CD4-positive, alpha-beta memory T cell (primary cell): Measurements from ENCODE around the gene FOXE1. TPM values are rescaled to one million over a fixed set of nuclear protein-coding genes. Genes with fewer than 3 reads are reported as not detected.
A peak's percentile ranks its signal among the peaks of the same experiment; 100 is the strongest.

ENCODE experiments used
- CTCF ChIA-PET: fragments of 350-600 bp; sonication (Branson Sonifier 250); formaldehyde crosslinking; loops from one replicate; lab custom pipeline; 2021; ENCODE audit warnings: inconsistent platforms; ENCODE audit not compliant: partially characterized antibody; lab: Charles Lee
- POLR2A ChIA-PET: fragments of 350-600 bp; sonication (Branson Sonifier 250); formaldehyde crosslinking; loops from one replicate; lab custom pipeline; 2021; ENCODE audit not compliant: partially characterized antibody; lab: Charles Lee
- DNase-seq, 5 donors: peaks; one replicate each; pipeline versions ENCODE4 v3.0.0 to v3.0.0-alpha.2; 2020 to 2022; ENCODE audit warnings: mixed read lengths in 1 of 5
- H3K27ac ChIP-seq: one replicate; pipeline ENCODE4 v1.7.0; 2013; ENCODE audit warnings: low read depth, low read length
- H3K27me3 ChIP-seq: 2 replicates; pipeline ENCODE4 v1.7.0; 2013; ENCODE audit warnings: mild to moderate bottlenecking, low read length, moderate library complexity; ENCODE audit not compliant: insufficient read depth
- H3K36me3 ChIP-seq: 2 replicates; pipeline ENCODE4 v1.7.0; 2013; ENCODE audit warnings: mild to moderate bottlenecking, low read length, moderate library complexity; ENCODE audit not compliant: insufficient read depth
- H3K4me1 ChIP-seq: 2 replicates; pipeline ENCODE4 v1.7.0; 2013; ENCODE audit warnings: mild to moderate bottlenecking, low read length, moderate library complexity; ENCODE audit not compliant: insufficient read depth
- H3K4me3 ChIP-seq, 2 donors: one replicate each; pipeline ENCODE4 v1.7.0; 2013; ENCODE audit warnings: low read length in 2 of 2, mild to moderate bottlenecking in 1 of 2
- H3K9me3 ChIP-seq, 2 donors: one replicate each; pipeline ENCODE4 v1.7.0; 2013; ENCODE audit warnings: low read length in 2 of 2, control low read depth in 1 of 2; ENCODE audit not compliant: control insufficient read depth in 1 of 2
- H3K27ac Mint-ChIP-seq, 7 donors: one replicate each; pipeline ENCODE4 v1.8.0; 2020 to 2021; ENCODE audit warnings: mixed read lengths in 7 of 7, mild to moderate bottlenecking in 6 of 7, inconsistent platforms in 3 of 7, moderate library complexity in 3 of 7
- H3K27me3 Mint-ChIP-seq, 2 donors: one replicate each; pipeline ENCODE4 v1.8.0; 2020 to 2021; ENCODE audit warnings: mixed read lengths in 2 of 2
- H3K36me3 Mint-ChIP-seq, 2 donors: one replicate each; pipeline ENCODE4 v1.8.0; 2020 to 2021; ENCODE audit warnings: mixed read lengths in 2 of 2, inconsistent platforms in 1 of 2, mild to moderate bottlenecking in 1 of 2
- H3K4me1 Mint-ChIP-seq, 4 donors: one replicate each; pipeline ENCODE4 v1.8.0; 2020 to 2021; ENCODE audit warnings: mixed read lengths in 4 of 4, mild to moderate bottlenecking in 1 of 4
- H3K4me3 Mint-ChIP-seq, 8 donors: one replicate each; pipeline ENCODE4 v1.8.0; 2020 to 2021; ENCODE audit warnings: mixed read lengths in 8 of 8, mild to moderate bottlenecking in 7 of 8, moderate library complexity in 6 of 8, inconsistent platforms in 3 of 8
- H3K9me3 Mint-ChIP-seq, 8 donors: one replicate each; pipeline ENCODE4 v1.8.0; 2020 to 2021; ENCODE audit warnings: mixed read lengths in 8 of 8, mild to moderate bottlenecking in 5 of 8, inconsistent platforms in 3 of 8, moderate library complexity in 1 of 8
- intact Hi-C: fragments of 100-400 bp; cut with micrococcal nuclease; formaldehyde crosslinking; loops from one replicate; pipeline ENCODE4 v1.15.1; 2023
- polyA plus RNA-seq, 2 donors: library from polyadenylated mRNA; unstranded; fragments of 300-500 nt; fragmentation: Illumina TruSeq; gene quantifications; one replicate each; pipeline ENCODE4 v1.2.3, GENCODE V29; 2021
- total RNA-seq, 2 experiments: library from RNA; stranded (reverse); gene quantifications; one replicate each; pipeline ENCODE4 v1.2.3, GENCODE V29; 2021

FOXE1 gene
- total and polyA plus RNA-seq, 4 experiments from 2014 or later, result not detected

- H3K27ac ChIP-seq, result no peak overlapping the region
- ChIA-PET POLR2A (no interaction called here), CTCF (interaction anchor here (0.6 kb wide), 1 partner anchor 40 kb away, joined by 3 read pairs; no protein-coding TSS in a partner anchor)
- intact Hi-C loops, result no loop called here
- peaks cover 14% of the 10 kb centered on the region for H3K27me3 ChIP-seq
- Mint-ChIP-seq H3K36me3 (no peaks in the 10 kb centered on the region), H3K27me3 (peaks cover 37 to 41% of the 10 kb centered on the region in 2 donors), H3K4me3 (no peak overlapping the region), H3K9me3 (peaks cover 0 to 13% (median 2%) of the 10 kb centered on the region in 8 donors), H3K4me1 (no peaks in the 10 kb centered on the region), H3K27ac (no peak overlapping the region)
- no peak for DNase-seq
- no peaks in the 10 kb centered on the region for H3K4me1 ChIP-seq
- no peaks in the 10 kb centered on the region for H3K36me3 ChIP-seq
- no peak overlapping the region for H3K4me3 ChIP-seq
- no peaks in the 10 kb centered on the region for H3K9me3 ChIP-seq
These were observed 12.5 kb upstream of the FOXE1 start for GRCh38 chr9:97840521-97840920.

GRCh38 chr9:97842960-97843359 lies 10.1 kb upstream of the FOXE1 start:
- no peaks in the 10 kb centered on the region for H3K36me3 Mint-ChIP-seq
- Histone ChIP-seq H3K4me1 (peaks cover under 1% of the 10 kb centered on the region), H3K27me3 (peaks cover 21% of the 10 kb centered on the region), H3K4me3 (no peak overlapping the region), H3K9me3 (no peaks in the 10 kb centered on the region), H3K27ac (no peak overlapping the region), H3K36me3 (no peaks in the 10 kb centered on the region)
- peaks cover 40 to 47% of the 10 kb centered on the region in 2 donors for H3K27me3 Mint-ChIP-seq
- H3K4me1 Mint-ChIP-seq, result peaks cover under 1 to 7% (median 4%) of the 10 kb centered on the region in 4 donors
- ChIA-PET CTCF (interaction anchor here (1.5 kb wide), 1 partner anchor 47 kb away, joined by 6 read pairs; no protein-coding TSS in a partner anchor), POLR2A (no interaction called here)
- no peak overlapping the region for H3K4me3 Mint-ChIP-seq
- peaks cover 0 to 10% (median under 1%) of the 10 kb centered on the region in 8 donors for H3K9me3 Mint-ChIP-seq
- H3K27ac Mint-ChIP-seq, result no peak overlapping the region
- intact Hi-C loops, result no loop called here
- DNase-seq, result no peak

- DNase-seq, result no peak
- Mint-ChIP-seq H3K4me1 (peaks cover 12 to 29% (median 15%) of the 10 kb centered on the region in 4 donors), H3K36me3 (no peaks in the 10 kb centered on the region), H3K9me3 (peaks cover 0 to 8% (median under 1%) of the 10 kb centered on the region in 8 donors), H3K27ac (no peak overlapping the region), H3K4me3 (no peak overlapping the region), H3K27me3 (peaks cover 51 to 59% of the 10 kb centered on the region in 2 donors)
- H3K27ac ChIP-seq, result no peak overlapping the region
- H3K9me3 ChIP-seq, result no peaks in the 10 kb centered on the region
- ChIA-PET POLR2A (no interaction called here), CTCF (interaction anchor here (0.8 kb wide), 1 partner anchor 45 kb away, joined by 3 read pairs; no protein-coding TSS in a partner anchor)
- H3K4me1 ChIP-seq, result peaks cover 16% of the 10 kb centered on the region
- no peaks in the 10 kb centered on the region for H3K36me3 ChIP-seq
- intact Hi-C loops, result no loop called here
- H3K27me3 ChIP-seq, result peaks cover 34% of the 10 kb centered on the region
- H3K4me3 ChIP-seq, result no peak overlapping the region
These were observed 7.9 kb upstream of the FOXE1 start for GRCh38 chr9:97845130-97845529.

DNA sequence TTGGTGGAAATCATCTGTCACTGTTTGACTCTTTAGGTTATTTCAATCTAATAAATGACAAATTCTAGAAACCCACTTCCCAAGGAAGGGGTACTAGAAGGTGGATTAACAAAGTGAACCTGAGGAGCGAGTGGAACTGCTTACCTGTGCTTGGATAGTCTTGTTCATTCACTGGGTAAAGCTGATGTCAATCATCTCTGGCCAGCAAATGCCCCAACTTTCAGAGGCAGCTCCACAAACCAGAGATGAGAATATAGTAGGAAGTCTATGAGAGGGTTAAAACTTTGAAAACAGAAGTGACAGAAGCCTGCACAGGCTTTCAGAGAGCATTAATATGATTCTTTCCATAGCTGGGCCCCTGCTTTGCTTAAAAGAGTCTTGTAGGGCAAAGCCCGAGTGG lies 7.3 kb upstream of the FOXE1 start:
- Histone ChIP-seq H3K36me3 (no peaks in the 10 kb centered on the region), H3K27me3 (peaks cover 34% of the 10 kb centered on the region), H3K9me3 (no peaks in the 10 kb centered on the region), H3K27ac (no peak overlapping the region), H3K4me1 (peaks cover 16% of the 10 kb centered on the region), H3K4me3 (no peak overlapping the region)
- peak overlapping the region in 1 of 8 donors; percentile 44 for H3K4me3 Mint-ChIP-seq
- H3K36me3 Mint-ChIP-seq, result no peaks in the 10 kb centered on the region
- peaks cover 0 to 11% (median 1%) of the 10 kb centered on the region in 8 donors for H3K9me3 Mint-ChIP-seq
- ChIA-PET CTCF (interaction anchor here (0.8 to 1.9 kb wide), 3 partner anchors 23 to 55 kb away, joined by 3 to 4 read pairs (median 3); no protein-coding TSS in a partner anchor), POLR2A (no interaction called here)
- DNase-seq, result no peak
- intact Hi-C loops, result no loop called here
- peaks cover 12 to 35% (median 15%) of the 10 kb centered on the region in 4 donors for H3K4me1 Mint-ChIP-seq
- H3K27ac Mint-ChIP-seq, result no peak overlapping the region
- H3K27me3 Mint-ChIP-seq, result peaks cover 50 to 61% of the 10 kb centered on the region in 2 donors

GRCh38 chr9:97846347-97846746 lies 6.7 kb upstream of the FOXE1 start:
- Mint-ChIP-seq H3K9me3 (peaks cover 0 to 10% (median 1%) of the 10 kb centered on the region in 8 donors), H3K36me3 (no peaks in the 10 kb centered on the region), H3K4me1 (peaks cover 12 to 40% (median 15%) of the 10 kb centered on the region in 4 donors), H3K4me3 (no peak overlapping the region), H3K27me3 (peaks cover 52 to 63% of the 10 kb centered on the region in 2 donors), H3K27ac (no peak overlapping the region)
- Histone ChIP-seq H3K27ac (no peak overlapping the region), H3K27me3 (peaks cover 37% of the 10 kb centered on the region), H3K4me1 (peaks cover 21% of the 10 kb centered on the region), H3K4me3 (no peak overlapping the region), H3K9me3 (no peaks in the 10 kb centered on the region), H3K36me3 (no peaks in the 10 kb centered on the region)
- ChIA-PET CTCF (interaction anchor here (0.8 to 1.9 kb wide), 2 partner anchors 23 to 54 kb away, joined by 3 to 4 read pairs; no protein-coding TSS in a partner anchor), POLR2A (interaction anchor here (0.7 kb wide), 1 partner anchor 14 kb away, joined by 3 read pairs; no protein-coding TSS in a partner anchor)
- no peak for DNase-seq
- intact Hi-C loops, result no loop called here

DNA sequence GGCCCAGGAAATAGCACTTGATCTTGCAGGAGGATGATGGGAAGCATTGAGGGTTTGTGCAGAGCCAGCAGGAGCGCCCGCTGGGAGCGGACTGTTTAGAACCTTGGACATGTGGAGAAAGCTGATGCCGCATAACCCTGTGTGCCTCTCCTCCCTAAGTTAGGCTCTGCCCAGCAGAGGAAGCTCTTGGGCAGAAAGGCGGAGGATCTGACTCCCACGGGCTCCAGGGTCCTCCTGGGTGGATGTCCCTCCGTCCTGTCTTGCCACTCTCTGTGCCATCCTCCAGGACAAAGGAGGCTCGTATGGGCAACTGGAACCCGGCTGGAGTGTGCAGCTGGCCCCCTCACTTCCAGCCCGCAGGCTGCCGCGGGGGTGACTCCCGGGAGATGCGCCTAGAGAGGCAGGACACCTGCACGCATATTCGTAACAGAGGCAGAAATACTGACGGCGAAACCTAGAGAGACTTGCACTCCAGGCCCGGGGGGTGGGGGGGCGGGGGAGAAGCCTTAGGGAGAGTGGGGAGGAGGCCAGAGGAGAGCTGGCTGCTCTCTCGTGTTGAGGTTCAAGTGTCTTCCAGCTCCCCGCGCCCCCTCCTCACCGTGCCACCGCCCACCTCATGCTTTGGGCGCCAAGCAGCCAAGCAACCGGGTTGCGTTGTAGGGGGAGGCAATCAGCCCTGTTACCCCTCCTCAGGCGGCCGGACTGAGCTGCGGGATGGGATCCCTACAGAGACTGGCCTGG lies 5.4 kb upstream of the FOXE1 start:
- Histone ChIP-seq H3K4me1 (peaks cover 31% of the 10 kb centered on the region), H3K27ac (no peak overlapping the region), H3K9me3 (no peaks in the 10 kb centered on the region), H3K4me3 (no peak overlapping the region), H3K36me3 (no peaks in the 10 kb centered on the region), H3K27me3 (peaks cover 41% of the 10 kb centered on the region)
- POLR2A ChIA-PET, result no interaction called here
- CTCF ChIA-PET, result interaction anchor here (1.9 kb wide), 1 partner anchor 24 kb away, joined by 4 read pairs; no protein-coding TSS in a partner anchor
- peaks cover 0 to 9% (median under 1%) of the 10 kb centered on the region in 8 donors for H3K9me3 Mint-ChIP-seq
- no peak for DNase-seq
- peaks cover 56 to 70% of the 10 kb centered on the region in 2 donors for H3K27me3 Mint-ChIP-seq
- no peaks in the 10 kb centered on the region for H3K36me3 Mint-ChIP-seq
- peak overlapping the region in 1 of 7 donors; percentile 66 for H3K27ac Mint-ChIP-seq
- intact Hi-C loops, result no loop called here
- H3K4me1 Mint-ChIP-seq, result peaks cover 16 to 53% (median 20%) of the 10 kb centered on the region in 4 donors
- H3K4me3 Mint-ChIP-seq, result peak overlapping the region in 4 of 8 donors; percentile 19 to 64 (median 32)

GRCh38 chr9:97848215-97848479 lies 4.9 kb upstream of the FOXE1 start:
- intact Hi-C loops, result no loop called here
- H3K4me3 Mint-ChIP-seq, result peak overlapping the region in 5 of 8 donors; percentile 6 to 84 (median 64)
- ChIA-PET POLR2A (no interaction called here), CTCF (no interaction called here)
- Histone ChIP-seq H3K4me3 (no peak overlapping the region), H3K9me3 (no peaks in the 10 kb centered on the region), H3K4me1 (peaks cover 36% of the 10 kb centered on the region), H3K36me3 (no peaks in the 10 kb centered on the region), H3K27ac (no peak overlapping the region), H3K27me3 (peaks cover 44% of the 10 kb centered on the region)
- DNase-seq, result no peak
- peaks cover 52 to 65% of the 10 kb centered on the region in 2 donors for H3K27me3 Mint-ChIP-seq
- H3K4me1 Mint-ChIP-seq, result peaks cover 16 to 55% (median 20%) of the 10 kb centered on the region in 4 donors
- H3K9me3 Mint-ChIP-seq, result peaks cover 0 to 4% (median 0%) of the 10 kb centered on the region in 8 donors
- no peak overlapping the region for H3K27ac Mint-ChIP-seq
- no peaks in the 10 kb centered on the region for H3K36me3 Mint-ChIP-seq
